ENCODE measurements around the gene GNAQ.
A peak's percentile ranks its signal among the peaks of the same experiment; 100 is the strongest.

GNAQ gene

GRCh38 chr9:78003730-78004129 lies 27.9 kb downstream of the GNAQ start:
- DNase-seq (ENCODE audit: low read depth in 2 of 2), result no peak

DNA sequence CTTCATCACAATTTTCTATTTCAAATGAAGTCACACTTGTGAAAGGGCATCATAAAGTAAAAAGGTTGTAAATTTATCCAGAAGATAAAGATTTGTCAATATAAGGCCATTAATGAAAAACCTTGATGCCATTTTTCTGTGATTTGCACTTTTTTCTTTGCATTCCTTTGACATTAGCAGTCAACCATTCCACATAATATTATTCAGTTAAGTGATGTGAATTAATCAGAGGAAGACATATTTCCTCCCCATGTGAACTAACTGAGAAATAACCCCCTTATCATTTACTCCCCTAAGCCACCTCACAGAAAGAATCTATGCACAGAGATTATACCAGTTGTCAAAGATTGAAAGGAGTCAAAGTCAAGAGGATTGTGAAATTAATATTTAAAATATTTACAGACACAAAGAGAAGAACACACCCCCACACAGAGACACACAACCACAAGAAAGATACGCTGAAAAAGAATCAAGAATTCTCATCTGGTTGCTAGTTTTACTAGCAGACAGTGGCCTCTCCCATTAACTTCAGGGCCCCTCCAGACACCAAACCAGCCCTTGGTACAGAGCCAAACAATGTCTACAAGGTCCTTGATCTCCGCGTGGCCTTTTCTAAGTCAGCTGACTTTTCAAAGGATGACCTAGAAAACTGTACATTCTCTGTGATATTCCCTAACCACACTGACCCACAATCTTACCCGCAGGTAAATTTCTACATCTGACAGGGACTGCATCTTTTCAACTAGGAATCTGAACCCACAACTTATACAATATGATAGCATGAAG lies 29.5 kb downstream of the GNAQ start:
- DNase-seq (ENCODE audit: low read depth in 2 of 2), result peak in 1 of 2 experiments; percentile 16

DNA sequence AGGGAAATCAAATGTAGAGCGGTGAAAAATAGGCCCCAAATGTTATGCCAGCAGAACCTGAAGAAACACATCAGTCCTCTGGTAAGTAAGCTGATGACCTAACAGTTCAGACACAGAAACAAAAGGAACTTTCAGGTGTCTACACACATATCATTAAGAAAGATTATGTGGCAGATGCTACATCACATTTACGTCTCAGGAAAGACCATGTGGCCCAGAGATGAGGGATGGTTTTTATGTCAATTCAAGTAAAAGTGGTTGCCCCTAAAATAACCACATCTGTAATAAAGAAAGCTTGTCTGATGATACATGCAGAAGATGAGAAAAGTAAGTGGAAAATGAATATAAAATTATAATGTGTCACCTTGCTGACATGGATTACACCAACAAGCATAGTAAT lies 31.4 kb downstream of the GNAQ start:
- no peak for DNase-seq (ENCODE audit: low read depth in 2 of 2)

- no peak for DNase-seq (ENCODE audit: low read depth in 2 of 2)
These were observed 32.4 kb downstream of the GNAQ start for GRCh38 chr9:77999231-77999631.

- no peak for DNase-seq (ENCODE audit: low read depth in 2 of 2)
These were observed 33.9 kb downstream of the GNAQ start for GRCh38 chr9:77997611-77998284.

DNA sequence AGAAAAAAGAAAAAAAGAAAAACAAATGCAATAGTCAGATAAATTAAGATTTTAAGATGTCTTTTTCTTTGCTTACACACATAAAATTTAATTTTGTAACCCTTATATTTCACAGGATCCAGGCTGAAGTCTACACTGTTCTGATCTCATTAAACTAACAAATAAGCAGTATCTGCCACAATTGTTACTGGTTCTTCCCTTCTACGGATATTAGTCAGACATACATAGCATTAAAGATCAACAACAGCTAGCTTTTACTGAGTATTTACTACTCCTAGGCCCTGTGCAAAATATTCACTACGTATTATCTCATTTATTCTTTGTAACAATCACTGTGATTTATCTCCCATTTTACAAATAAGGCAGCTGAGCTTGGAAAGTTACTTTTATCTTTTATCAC lies 34.9 kb downstream of the GNAQ start:
- no peak for DNase-seq (ENCODE audit: low read depth in 2 of 2)

DNA sequence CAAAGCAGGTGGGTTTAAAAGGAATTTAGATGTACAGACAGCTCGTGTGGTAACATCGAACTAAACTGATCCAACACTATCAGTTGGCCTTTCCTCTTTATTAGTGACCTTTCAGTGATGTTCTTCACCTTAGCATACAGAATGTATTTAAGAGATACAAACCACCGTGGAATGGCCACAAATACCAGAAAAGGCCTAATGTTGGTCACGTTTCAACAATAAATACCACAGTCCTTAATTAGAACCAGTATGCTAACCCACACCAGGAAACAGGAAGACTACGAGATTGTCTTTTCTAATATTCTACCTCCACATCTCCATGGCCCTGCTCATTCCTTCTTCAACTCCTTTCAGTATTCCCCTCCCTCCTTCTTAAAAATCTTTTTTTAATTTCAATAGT lies 40.4 kb downstream of the GNAQ start:
- DNase-seq (ENCODE audit: low read depth in 2 of 2), result no peak

- no peak for DNase-seq (ENCODE audit: low read depth in 2 of 2)
These were observed 41.7 kb downstream of the GNAQ start for GRCh38 chr9:77989909-77990308.

DNA sequence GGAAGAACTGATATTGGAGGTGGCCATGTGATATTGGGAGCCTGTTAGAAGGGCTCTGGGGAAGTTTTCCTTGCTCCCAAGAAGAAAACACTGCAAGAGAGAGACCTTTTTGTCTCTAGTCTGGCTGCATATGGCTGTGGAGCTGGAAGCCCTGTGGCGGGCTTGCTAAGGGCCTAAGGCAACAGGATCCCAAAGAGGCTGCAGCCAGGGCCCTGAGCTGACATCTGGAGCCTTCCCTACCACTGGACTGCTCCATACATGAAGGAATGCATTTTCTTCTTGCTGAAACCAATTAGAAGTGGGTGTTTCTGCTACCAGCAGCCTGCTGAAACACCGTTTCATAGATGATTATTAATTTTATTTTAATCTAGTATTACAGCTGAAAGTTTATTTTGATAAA lies 42.2 kb downstream of the GNAQ start:
- DNase-seq (ENCODE audit: low read depth in 2 of 2), result no peak

DNA sequence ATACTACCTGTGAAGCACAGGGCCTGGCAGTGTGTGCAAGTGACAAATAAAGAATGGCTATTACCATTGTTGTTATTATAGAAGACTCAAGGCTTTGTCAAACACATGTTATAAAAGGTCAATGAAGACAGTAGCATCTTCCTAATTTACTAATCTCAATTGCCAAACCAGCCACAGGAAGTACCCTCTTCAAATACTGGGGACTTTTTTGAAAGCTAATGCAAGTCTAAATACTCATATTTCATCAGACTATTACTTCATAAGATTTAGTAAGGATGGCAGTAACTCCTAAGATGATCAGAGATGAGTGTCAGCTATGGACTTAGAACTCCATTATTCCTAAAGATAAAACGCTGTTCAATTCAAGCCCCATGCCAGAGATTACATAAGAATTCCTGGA lies 43.0 kb downstream of the GNAQ start:
- DNase-seq (ENCODE audit: low read depth in 2 of 2), result no peak

DNA sequence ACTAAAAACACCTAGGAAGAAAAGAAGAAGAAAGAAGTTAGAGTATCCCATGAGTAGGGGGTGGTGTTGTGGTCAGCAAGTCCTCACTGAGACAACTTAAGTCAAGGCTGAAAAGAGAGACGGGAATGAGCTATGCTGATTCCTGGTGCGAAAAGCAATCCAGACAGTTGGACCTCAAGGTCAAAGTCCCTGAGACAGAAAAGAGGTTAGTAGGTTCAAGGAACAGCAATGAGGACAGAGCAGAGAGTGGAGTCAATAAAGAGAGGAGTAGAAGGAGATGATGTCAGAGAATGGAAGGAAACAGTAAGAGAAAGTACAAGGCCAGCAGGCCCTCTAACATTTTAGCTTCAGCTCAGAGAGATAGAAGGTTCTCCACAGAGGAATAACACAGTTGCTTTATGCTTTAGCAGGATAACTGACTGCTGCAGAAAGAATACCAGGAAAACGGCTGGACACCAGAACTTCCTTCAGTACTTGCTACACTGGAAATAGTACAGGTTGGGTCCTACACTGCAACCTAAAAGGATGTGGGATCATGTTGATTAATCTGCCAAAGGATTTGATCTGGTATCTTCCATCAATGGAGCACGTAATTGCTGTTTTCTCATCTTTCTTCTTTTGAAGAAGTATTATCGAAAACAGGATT lies 43.6 kb downstream of the GNAQ start:
- no peak for DNase-seq (ENCODE audit: low read depth in 2 of 2)

DNA sequence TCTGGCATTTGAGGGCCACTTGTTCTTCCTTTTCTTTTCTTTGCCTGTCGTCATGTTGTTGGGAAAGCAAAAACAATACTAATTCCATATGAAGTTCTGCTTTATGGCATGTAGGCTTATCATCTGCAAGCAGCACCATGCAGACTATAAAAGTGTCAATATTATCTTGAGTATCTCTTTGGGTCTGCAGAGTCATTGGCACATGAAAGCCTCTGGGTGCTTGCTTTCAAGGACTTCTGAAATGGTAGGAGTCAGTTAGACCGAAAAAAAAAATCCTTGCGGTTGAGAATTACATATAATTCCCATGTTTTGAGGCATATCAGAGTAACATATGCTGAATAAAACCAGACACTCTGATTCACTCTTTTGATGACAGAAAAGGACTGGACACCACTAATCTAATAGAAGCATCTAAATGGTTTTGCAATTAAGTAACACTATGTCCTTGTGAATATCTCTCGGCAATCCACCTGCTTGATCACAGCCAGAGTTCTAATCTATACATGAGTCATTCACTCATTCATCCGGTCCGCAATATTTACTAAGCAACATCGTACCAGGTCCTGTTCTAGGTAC lies 44.4 kb downstream of the GNAQ start:
- DNase-seq (ENCODE audit: low read depth in 2 of 2), result no peak

GRCh38 chr9:77985996-77986395 lies 45.6 kb downstream of the GNAQ start:
- DNase-seq (ENCODE audit: low read depth in 2 of 2), result no peak

- DNase-seq (ENCODE audit: low read depth in 2 of 2), result no peak
These were observed 48.3 kb downstream of the GNAQ start for GRCh38 chr9:77983320-77983662.

DNA sequence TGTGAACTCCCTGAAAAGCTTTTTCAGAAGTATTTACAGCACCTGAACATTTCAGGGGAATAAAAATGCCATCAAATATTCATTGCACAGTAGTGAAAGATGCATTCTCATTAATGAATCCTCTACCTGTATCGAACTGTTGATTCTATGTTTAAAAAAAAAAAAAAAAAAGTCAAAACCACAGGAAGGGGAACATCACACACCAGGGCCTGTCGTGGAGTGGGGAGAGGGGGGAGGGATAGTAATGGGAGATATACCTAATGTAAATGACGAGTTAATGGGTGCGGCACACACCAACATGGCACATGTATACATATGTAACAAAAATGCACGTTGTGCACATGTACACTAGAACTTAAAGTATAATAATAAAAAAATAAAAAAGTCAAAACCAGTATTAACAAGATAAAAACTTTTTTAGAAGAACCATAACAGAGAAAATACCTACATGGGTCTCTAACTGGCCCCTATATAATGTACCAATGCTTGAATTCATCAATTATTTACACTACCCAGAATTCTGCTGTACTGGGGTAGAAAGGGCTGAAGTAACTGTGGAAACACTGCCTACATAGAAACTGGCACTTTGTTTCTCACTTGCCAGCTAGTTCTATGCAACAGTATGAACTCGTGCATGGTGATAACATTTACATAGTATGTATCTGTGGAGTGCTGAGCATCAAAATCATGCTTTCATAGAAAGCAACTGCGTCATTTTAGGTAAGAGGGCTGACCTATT lies 48.9 kb downstream of the GNAQ start:
- no peak for DNase-seq (ENCODE audit: low read depth in 2 of 2)

DNA sequence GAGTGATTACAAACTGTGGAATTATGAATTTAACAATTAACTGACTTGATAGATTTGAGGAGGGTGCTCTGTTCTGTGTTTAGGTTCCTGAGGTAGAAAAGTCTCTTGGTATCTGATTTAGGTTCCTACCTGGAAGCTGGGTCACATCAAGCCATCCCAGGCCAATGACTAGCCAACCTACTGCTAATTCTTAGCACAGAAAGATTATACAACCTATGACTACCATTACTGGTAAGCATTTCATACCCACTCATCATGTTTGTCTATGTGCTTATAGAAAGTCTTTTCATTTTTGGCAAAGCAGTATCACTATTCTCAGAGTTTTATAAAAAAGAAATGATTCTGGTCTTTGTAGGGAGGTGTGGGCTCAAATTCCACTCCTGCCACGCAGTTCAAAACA lies 49.7 kb downstream of the GNAQ start:
- DNase-seq (ENCODE audit: low read depth in 2 of 2), result no peak

- DNase-seq (ENCODE audit: low read depth in 2 of 2), result no peak
These were observed 50.3 kb downstream of the GNAQ start for GRCh38 chr9:77981332-77981731.

GRCh38 chr9:77980622-77981021 lies 51.0 kb downstream of the GNAQ start:
- peak; percentile 29 to 37 for DNase-seq (ENCODE audit: low read depth in 2 of 2)

- no peak for DNase-seq (ENCODE audit: low read depth in 2 of 2)
These were observed 53.4 kb downstream of the GNAQ start for GRCh38 chr9:77978086-77978781.

- DNase-seq (ENCODE audit: low read depth in 2 of 2), result no peak
These were observed 54.4 kb downstream of the GNAQ start for GRCh38 chr9:77977210-77977611.

- no peak for DNase-seq (ENCODE audit: low read depth in 2 of 2)
These were observed 55.8 kb downstream of the GNAQ start for GRCh38 chr9:77975806-77976205.

Data from fibroblast of skin of left quadriceps (primary cell).